ENCODE data around the gene IL1F10.
A peak's percentile ranks its signal among the peaks of the same experiment; 100 is the strongest.

The IL1F10 gene

GRCh38 chr2:113098041-113098440 lies 30.3 kb downstream of the IL1F10 start:
- DNase-seq (ENCODE audit: low read depth): no peak
- no peak overlapping the region for H3K4me3 ChIP-seq (ENCODE audit: low read depth, low read length)
- no peak for TF ChIP-seq CTCF (conservative IDR thresholded peaks at IDR 0.05; ENCODE audit: low read depth, low read length)

- TF ChIP-seq CTCF (conservative IDR thresholded peaks at IDR 0.05; ENCODE audit: low read depth, low read length): no peak
- H3K4me3 ChIP-seq (ENCODE audit: low read depth, low read length): no peak overlapping the region
- no peak for DNase-seq (ENCODE audit: low read depth)
These were observed 30.8 kb downstream of the IL1F10 start for GRCh38 chr2:113098532-113098931.

GRCh38 chr2:113102133-113102532 lies 34.4 kb downstream of the IL1F10 start:
- no peak for DNase-seq (ENCODE audit: low read depth)
- no peak for TF ChIP-seq CTCF (conservative IDR thresholded peaks at IDR 0.05; ENCODE audit: low read depth, low read length)
- no peak overlapping the region for H3K4me3 ChIP-seq (ENCODE audit: low read depth, low read length)

GRCh38 chr2:113103277-113103676 lies 35.5 kb downstream of the IL1F10 start:
- DNase-seq (ENCODE audit: low read depth): no peak
- no peak for TF ChIP-seq CTCF (conservative IDR thresholded peaks at IDR 0.05; ENCODE audit: low read depth, low read length)
- H3K4me3 ChIP-seq (ENCODE audit: low read depth, low read length): no peak overlapping the region

GRCh38 chr2:113104054-113104611 lies 36.4 kb downstream of the IL1F10 start:
- no peak for TF ChIP-seq CTCF (conservative IDR thresholded peaks at IDR 0.05; ENCODE audit: low read depth, low read length)
- no peak overlapping the region for H3K4me3 ChIP-seq (ENCODE audit: low read depth, low read length)
- DNase-seq (ENCODE audit: low read depth): no peak

GRCh38 chr2:113105047-113105785 lies 37.4 kb downstream of the IL1F10 start:
- no peak for TF ChIP-seq CTCF (conservative IDR thresholded peaks at IDR 0.05; ENCODE audit: low read depth, low read length)
- DNase-seq (ENCODE audit: low read depth): peak; percentile 23

GRCh38 chr2:113111121-113111520 lies 43.4 kb downstream of the IL1F10 start:
- H3K4me3 ChIP-seq (ENCODE audit: low read depth, low read length): no peak overlapping the region
- TF ChIP-seq CTCF (conservative IDR thresholded peaks at IDR 0.05; ENCODE audit: low read depth, low read length): no peak
- no peak for DNase-seq (ENCODE audit: low read depth)

More at GRCh38 chr2:113105047-113105785, 37.4 kb downstream of the IL1F10 start:
- no peak overlapping the region for H3K4me3 ChIP-seq (ENCODE audit: low read depth, low read length)
